ENCODE results near the gene SLC35B1.
"Not testable (repeated sequence)": the region's sequence is repeated elsewhere in the genome, so short reads cannot be mapped to it uniquely, and the experiment has no call there.

Gene SLC35B1

GRCh38 chr17:49725452-49726130 is 17.8 kb upstream of the SLC35B1 start:
- no peak for TF ChIP-seq CTCF (conservative IDR thresholded peaks at IDR 0.05; ENCODE audit: low read length)

GRCh38 chr17:49724552-49724951 is 16.8 kb upstream of the SLC35B1 start:
- not testable (repeated sequence) for H3K4me3 ChIP-seq (ENCODE audit: low read length); DNase-seq (ENCODE audit: low read depth)

More at GRCh38 chr17:49725452-49726130, 17.8 kb upstream of the SLC35B1 start:
- no peak for DNase-seq (ENCODE audit: low read depth)
- H3K4me3 ChIP-seq (ENCODE audit: low read length), result no peak overlapping the region

GRCh38 chr17:49723423-49723822 is 15.7 kb upstream of the SLC35B1 start:
- TF ChIP-seq CTCF (conservative IDR thresholded peaks at IDR 0.05; ENCODE audit: low read length), result no peak
- no peak overlapping the region for H3K4me3 ChIP-seq (ENCODE audit: low read length)
- DNase-seq (ENCODE audit: low read depth), result no peak

- no peak for DNase-seq (ENCODE audit: low read depth)
- no peak for TF ChIP-seq CTCF (conservative IDR thresholded peaks at IDR 0.05; ENCODE audit: low read length)
- no peak overlapping the region for H3K4me3 ChIP-seq (ENCODE audit: low read length)
These were observed 14.3 kb upstream of the SLC35B1 start for GRCh38 chr17:49722066-49722465.

- DNase-seq (ENCODE audit: low read depth), result no peak
- TF ChIP-seq CTCF (conservative IDR thresholded peaks at IDR 0.05; ENCODE audit: low read length), result no peak
- no peak overlapping the region for H3K4me3 ChIP-seq (ENCODE audit: low read length)
These were observed 9.7 kb upstream of the SLC35B1 start for GRCh38 chr17:49717371-49717861.

GRCh38 chr17:49716668-49717364 is 9.1 kb upstream of the SLC35B1 start:
- no peak overlapping the region for H3K4me3 ChIP-seq (ENCODE audit: low read length)
- TF ChIP-seq CTCF (conservative IDR thresholded peaks at IDR 0.05; ENCODE audit: low read length), result no peak
- no peak for DNase-seq (ENCODE audit: low read depth)

GRCh38 chr17:49715717-49716279 is 8.0 kb upstream of the SLC35B1 start:
- no peak overlapping the region for H3K4me3 ChIP-seq (ENCODE audit: low read length)
- no peak for TF ChIP-seq CTCF (conservative IDR thresholded peaks at IDR 0.05; ENCODE audit: low read length)
- DNase-seq (ENCODE audit: low read depth), result no peak
